Measurements from ENCODE around the gene MISP3.
"Not testable (repeated sequence)": the region's sequence is repeated elsewhere in the genome, so short reads cannot be mapped to it uniquely, and the experiment has no call there.

Gene MISP3

DNA sequence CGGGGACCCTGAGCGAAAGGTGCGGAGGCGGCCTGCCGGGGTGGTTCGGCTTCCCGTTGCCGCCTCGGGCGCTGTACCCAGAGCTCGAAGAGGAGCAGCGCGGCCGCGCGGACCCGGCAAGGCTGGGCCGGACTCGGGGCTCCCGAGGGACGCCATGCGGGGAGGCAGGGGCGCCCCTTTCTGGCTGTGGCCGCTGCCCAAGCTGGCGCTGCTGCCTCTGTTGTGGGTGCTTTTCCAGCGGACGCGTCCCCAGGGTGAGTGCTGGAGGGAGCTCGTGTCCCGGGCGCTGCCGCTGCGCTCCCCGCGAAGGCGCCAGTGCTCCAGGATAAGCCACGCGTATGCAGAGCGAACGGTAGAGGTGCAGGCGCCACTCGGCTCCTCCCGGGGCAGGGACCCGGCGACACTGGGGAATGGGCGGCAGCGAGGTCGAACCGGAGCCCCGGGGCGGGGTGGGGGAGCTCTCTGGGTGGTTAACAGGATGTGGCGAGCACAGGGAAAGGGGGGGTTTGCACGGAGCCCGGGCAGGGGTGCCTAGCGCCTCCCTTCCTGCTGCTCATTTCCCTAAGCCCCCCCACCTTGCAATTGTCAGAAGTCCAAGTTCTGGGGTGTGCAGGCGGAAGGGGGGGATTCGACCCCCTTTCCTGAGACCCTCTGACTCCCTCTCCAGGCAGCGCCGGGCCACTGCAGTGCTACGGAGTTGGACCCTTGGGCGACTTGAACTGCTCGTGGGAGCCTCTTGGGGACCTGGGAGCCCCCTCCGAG, 40.7 kb upstream of the MISP3 start, which contains the start of gene IL27RA:
IL27RA (plus strand) TSS at position 44 of the 762 bp plus-strand sequence; CDS start at position 155, 111 bp downstream.
- H3K4me3 ChIP-seq (ENCODE audit: low read depth, low read length) = peak within 1 kb of the TSS; percentile 66
- TF ChIP-seq, protein P1, sequence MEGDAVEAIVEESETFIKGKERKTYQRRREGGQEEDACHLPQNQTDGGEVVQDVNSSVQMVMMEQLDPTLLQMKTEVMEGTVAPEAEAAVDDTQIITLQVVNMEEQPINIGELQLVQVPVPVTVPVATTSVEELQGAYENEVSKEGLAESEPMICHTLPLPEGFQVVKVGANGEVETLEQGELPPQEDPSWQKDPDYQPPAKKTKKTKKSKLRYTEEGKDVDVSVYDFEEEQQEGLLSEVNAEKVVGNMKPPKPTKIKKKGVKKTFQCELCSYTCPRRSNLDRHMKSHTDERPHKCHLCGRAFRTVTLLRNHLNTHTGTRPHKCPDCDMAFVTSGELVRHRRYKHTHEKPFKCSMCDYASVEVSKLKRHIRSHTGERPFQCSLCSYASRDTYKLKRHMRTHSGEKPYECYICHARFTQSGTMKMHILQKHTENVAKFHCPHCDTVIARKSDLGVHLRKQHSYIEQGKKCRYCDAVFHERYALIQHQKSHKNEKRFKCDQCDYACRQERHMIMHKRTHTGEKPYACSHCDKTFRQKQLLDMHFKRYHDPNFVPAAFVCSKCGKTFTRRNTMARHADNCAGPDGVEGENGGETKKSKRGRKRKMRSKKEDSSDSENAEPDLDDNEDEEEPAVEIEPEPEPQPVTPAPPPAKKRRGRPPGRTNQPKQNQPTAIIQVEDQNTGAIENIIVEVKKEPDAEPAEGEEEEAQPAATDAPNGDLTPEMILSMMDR (IDR thresholded peaks at IDR 0.05; ENCODE audit: low read depth, low read length) = peak; percentile 78

DNA sequence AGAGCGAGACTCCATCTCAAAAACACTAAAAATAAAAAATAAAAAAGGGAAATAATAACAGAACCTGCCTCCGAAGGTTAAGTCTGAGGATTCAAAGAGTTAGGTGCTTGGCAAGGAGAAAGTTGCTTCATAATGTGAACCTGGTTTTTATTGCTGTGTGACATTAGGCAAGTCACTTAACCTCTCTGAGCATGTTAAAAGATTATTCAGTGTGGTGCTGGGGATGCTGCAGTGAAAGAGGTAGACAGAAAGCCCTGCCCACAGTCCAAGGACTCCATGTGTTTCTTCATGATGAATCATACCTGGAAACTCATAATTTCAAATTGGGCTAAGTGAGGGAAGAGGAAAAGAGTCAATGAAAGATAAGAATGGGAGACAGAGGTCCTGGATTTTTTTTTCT, 38.6 kb upstream of the MISP3 start:
- TF ChIP-seq, protein P1 (IDR thresholded peaks at IDR 0.05; ENCODE audit: low read depth, low read length) = no peak
- no peak overlapping the region for H3K4me3 ChIP-seq (ENCODE audit: low read depth, low read length)

DNA sequence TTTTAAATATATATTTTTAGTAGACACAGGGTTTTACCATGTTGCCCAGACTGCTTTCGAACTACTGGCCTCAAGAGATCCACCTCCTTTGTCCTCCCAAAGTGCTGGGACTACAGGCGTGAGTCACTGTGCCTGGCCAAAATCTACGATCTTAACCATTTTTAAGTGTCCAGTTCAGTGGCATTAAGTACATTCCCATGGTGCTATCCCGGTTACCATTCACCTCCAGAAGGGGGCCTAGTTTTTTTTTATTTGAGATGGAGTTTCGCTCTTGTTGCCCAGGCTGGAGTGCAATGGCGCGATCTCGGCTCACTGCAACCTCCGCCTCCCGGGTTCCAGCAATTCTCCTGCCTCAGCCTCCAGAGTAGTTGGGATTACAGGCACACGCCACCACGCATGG, 37.4 kb upstream of the MISP3 start:
- H3K4me3 ChIP-seq (ENCODE audit: low read depth, low read length) = not testable (repeated sequence)

DNA sequence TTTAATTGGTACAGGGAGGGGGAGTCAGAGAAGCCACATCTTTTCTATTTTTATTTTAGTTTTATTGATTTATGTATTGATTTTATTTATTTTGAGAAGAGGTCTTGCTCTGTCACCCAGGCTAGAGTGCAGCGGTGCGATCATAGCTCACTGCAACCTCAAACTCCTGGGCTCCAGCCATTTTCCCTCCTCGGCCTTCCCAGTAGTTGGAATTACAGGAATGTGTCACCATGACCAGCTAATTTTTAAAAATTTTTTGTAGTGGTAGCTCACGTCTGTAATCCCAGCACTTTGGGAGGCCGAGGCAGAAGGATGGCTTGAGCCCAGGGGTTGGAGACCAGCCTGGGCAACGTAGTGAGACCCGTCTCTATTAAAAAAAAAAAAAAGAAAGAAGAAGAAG, 36.9 kb upstream of the MISP3 start:
- TF ChIP-seq, protein P1 (IDR thresholded peaks at IDR 0.05; ENCODE audit: low read depth, low read length) = no peak
- no peak overlapping the region for H3K4me3 ChIP-seq (ENCODE audit: low read depth, low read length)

DNA sequence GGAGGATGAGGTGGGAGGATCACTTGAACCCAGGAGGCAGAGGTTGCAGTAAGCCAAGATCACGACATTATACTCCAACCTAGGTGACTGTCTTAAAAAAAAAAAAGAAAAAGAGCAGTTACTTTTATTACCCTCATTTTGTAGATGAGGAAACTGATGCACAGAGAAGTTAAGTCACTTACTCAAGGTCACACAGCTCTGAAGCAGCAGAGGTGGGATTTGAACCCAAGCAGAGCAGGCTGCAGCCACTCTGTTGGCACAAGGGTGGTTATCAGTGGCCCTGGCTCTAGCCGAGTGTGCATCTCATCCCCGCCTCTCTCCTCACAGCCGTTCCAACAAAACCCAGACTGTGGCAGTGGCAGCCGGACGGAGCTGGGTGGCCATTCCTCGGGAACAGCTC, 33.4 kb upstream of the MISP3 start:
- TF ChIP-seq, protein P1 (IDR thresholded peaks at IDR 0.05; ENCODE audit: low read depth, low read length) = no peak
- H3K4me3 ChIP-seq (ENCODE audit: low read depth, low read length) = no peak overlapping the region

DNA sequence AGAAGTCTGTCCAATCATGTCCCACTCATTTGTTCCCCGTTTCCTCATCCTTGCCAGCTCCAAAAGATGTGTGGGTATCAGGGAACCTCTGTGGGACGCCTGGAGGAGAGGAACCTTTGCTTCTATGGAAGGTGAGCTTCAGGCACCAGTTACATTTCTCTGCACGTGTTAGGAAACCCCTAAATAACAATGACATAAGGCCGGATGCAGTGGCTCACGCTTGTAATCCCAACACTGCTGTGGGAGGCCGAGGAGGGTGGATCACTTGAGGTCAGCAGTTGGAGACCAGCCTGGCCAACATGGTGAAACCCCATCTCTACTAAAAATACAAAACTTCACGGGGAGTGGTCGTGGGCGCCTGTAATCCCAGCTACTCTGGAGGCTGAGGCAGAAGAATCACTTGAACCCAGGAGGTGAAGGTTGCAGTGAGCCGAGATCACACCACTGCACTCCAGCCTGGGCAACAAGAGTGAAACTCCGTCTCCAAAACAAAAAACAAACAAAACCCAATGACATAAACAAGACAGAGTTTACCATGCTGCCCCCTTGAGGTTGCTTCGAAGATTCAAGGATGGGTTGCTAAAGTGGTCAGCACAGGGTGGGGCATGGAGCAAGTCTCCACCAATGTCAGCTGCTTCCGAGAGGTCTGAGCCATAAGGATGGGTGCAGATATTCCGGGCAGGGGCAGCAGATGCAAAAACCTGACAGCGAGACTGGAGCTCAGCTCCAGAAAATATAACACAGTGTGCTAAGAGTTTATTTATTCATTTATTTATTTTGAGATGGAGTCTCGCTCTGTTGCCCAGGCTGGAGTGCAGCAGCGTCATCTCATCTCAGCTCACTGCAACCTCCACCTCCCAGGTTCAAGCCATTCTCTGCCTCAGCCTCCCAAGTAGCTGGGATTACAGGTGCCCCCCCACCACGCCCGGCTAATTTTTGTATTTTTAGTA, 29.7 kb upstream of the MISP3 start:
- H3K4me3 ChIP-seq (ENCODE audit: low read depth, low read length) = not testable (repeated sequence)
- TF ChIP-seq, protein P1 (IDR thresholded peaks at IDR 0.05; ENCODE audit: low read depth, low read length) = peak; percentile 28; the same call in 1 of the 2 replicates

DNA sequence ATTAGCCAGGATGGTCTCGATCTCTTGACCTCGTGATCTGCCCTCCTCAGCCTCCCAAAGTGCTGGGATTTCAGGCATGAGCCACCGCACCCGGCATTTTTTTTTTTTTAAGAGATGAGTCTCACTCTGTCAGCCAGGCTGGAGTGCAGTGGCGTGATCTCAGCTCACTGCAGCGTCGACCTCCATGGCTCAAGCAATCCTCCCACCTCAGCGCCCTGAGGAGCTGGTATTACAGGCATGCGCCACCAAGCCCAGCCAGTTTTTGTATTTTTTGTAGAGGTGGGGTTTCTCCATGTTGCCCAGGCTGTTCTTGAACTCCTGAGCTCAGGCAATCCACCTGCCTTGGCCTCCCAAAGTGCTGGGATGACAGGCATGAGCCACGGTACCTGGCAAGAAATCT, 24.7 kb upstream of the MISP3 start:
- not testable (repeated sequence) for H3K4me3 ChIP-seq (ENCODE audit: low read depth, low read length)
